IPS DF 4.7 (cell line): ENCODE data around the gene MPV17.
"Not testable (repeated sequence)": the region's sequence is repeated elsewhere in the genome, so short reads cannot be mapped to it uniquely, and the experiment has no call there.

Experiments
- DNase-seq: peaks from one replicate; pipeline ENCODE4 v3.0.0-alpha.2; 2013; ENCODE audit warnings: low spot score; ENCODE audit errors: extremely low read depth

Gene MPV17

GRCh38 chr2:27323596-27324285, 844 bp upstream of the MPV17 start:
- no peak for DNase-seq

DNA sequence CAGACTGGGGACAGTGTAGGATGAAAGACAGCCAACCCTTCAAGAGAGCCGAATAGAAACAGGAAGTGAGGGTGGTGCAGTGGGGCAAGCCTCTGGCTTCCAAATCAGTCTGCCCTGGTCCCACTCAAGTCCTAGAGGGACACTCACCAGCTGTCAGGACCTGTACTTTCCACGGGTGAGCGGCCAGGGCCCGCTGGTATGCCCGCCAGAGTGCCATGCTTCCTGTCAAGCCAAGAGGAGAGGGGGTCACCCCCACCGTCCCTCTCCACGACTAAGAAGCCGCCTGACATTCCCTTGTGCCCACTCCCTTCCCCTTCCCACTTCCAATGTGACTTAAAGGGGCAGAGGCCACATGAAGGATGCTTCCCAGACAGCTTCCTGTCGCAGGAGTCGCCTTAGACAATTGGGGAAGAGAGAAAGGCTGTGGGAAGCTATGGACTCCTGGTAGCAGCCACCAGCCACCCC, 564 bp downstream of the MPV17 start:
- no peak for DNase-seq

DNA sequence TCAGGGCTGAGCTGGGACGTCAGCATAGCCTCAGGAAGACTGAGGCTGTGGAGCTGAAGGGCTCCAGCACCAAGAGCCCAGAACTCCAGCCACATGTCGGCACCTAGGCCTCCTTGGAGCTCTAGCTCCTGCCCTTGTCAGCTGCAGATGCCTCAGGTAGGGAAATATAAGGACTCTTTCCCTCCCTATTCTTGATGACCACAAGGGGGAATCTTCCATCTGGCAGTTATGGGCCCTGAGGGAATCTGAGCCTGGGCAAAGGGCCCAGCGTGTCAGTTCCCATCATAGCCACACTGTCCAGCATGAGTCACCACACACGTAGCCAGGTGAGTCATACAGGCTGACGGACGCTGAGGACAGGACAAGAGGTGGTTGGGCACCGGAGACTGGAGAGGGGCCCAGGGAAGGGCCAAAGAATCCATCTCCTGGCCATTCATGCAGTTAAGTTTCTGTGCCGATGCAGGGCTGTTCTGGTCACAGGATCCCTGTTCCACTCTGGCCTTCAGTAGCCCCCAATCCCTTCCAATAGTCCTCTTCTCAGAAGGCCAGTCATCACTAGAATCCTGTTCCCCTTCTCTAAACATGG, 1.8 kb downstream of the MPV17 start:
- DNase-seq = no peak

GRCh38 chr2:27319839-27320238, 3.1 kb downstream of the MPV17 start:
- DNase-seq = not testable (repeated sequence)

DNA sequence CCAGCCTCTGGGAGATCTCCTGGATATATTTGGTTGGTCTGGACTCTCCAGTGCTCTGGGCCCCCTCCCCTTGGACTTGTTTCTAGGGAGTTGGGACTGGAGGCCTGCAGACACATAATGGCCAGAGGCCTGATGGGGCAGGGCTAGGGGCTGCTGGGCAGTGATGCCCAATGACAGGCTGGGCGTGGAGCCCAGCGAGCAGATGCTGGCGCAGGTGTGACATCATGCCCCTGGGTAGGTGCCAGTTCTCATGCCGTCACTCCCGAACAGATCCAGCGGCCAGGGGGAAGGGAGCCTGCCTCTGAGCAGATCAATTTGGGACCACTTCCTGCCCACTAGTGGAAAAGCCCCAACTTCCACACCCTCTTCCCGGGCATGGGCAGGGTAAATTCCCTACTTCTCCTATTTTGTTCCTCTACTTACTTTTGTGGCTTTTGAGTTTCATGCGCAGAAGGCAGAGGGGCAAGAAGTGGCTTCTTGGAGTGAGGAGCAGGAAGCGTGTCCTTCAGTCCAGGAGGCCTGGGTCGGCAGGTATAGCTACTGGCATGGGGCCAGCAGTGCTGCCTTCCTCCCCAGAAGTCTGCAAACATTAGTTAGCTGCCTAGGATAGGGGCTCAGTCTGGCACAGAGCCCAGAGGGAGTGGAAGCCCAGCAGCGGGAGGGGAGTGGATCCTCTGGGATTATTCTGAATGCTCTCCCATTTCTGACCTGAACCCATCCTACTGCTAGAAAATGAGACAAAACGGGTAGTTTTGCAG, 6.1 kb downstream of the MPV17 start:
- DNase-seq = no peak

GRCh38 chr2:27315122-27315521, 7.8 kb downstream of the MPV17 start:
- DNase-seq = no peak

GRCh38 chr2:27314709-27315108, 8.2 kb downstream of the MPV17 start:
- no peak for DNase-seq

DNA sequence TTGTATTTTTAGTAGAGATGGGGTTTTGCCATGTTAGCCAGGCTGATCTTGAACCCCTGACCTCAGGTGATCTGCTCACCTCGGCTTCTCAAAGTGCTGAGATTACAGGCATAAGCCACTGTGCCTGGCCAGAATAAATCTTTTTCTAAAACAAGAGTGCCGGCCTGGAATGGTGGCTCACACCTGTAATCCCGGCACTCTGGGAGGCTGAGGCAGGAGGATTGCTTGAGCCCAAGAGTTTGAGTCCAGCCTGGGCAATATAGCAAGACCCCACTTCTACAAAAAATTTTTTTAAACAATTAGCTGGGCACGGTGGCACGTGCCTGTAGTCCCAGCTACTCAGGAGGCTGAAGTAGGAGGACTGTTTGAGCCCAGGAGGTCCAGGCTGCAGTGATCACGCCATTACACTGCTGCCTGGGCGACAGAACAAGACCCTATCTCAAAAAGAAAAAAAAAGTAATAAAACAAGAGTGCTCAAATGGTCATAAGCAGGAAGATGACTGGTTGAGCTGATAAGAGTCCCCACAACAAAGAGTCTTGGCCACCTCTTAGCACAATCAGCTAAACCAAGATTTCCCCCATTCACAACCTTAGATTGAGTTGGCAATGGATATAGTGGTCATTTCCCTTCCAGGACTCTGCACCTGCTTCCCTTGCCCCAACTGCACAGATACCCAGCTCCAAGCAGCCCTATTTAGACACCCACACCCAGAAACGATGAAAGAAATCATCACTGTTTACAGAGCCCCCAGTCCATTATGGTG, 8.8 kb downstream of the MPV17 start:
- DNase-seq = no peak

DNA sequence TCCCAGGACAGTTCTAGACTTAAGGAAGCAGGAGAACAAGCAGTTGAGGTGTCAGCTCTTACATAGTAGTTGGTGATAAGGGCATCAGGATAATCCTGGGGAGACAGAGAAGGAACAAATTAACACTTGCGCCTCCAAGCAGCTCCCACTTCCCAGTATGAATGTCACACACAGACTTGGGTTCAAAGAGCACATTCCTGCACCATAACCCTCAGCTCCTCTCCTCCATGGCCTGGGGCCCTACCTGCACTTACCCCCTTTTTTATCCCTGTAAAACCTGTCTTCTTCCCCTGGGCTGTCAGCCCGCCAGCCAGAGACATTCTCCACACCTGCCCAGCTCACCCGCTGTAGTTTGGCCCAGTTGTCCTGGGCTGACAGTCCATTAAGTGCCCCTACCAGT, 10.7 kb downstream of the MPV17 start:
- no peak for DNase-seq

- DNase-seq = no peak
Measured at GRCh38 chr2:27309651-27310050, 13.2 kb downstream of the MPV17 start.

DNA sequence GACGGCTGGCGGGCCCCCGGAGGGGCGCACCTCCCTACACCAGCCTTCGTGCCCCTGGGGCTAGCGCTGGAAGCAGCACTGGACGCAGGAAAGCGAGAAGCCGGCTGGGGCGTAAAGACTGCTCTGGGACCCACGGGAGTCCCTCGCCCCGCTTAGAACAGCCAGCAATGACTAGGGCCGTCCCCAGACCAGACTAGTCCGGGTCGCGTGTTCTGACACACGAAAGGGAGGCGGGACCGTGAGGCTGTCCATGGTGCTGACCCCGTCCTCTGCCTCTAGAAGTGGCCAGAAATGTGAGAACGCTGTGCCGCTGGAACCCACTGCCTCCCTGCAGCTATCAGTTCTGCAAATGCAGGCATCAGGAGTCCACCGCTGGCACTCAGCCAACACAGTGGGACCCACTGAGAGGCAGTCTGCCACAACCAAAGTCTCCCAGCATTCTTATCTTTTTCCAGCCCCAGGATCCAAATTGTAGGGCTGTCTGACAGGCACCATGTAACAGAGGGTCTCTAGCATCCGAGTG, 14.5 kb downstream of the MPV17 start, which contains the start of gene UCN:
UCN (minus strand) TSS at position 87 of the 523 bp plus-strand sequence. CDS start 550 bp downstream, outside the sequence.
- no peak for DNase-seq

GRCh38 chr2:27307545-27308358, 15.1 kb downstream of the MPV17 start:
- DNase-seq = no peak

- DNase-seq = no peak
Measured at GRCh38 chr2:27307287-27307544, 15.7 kb downstream of the MPV17 start.

DNA sequence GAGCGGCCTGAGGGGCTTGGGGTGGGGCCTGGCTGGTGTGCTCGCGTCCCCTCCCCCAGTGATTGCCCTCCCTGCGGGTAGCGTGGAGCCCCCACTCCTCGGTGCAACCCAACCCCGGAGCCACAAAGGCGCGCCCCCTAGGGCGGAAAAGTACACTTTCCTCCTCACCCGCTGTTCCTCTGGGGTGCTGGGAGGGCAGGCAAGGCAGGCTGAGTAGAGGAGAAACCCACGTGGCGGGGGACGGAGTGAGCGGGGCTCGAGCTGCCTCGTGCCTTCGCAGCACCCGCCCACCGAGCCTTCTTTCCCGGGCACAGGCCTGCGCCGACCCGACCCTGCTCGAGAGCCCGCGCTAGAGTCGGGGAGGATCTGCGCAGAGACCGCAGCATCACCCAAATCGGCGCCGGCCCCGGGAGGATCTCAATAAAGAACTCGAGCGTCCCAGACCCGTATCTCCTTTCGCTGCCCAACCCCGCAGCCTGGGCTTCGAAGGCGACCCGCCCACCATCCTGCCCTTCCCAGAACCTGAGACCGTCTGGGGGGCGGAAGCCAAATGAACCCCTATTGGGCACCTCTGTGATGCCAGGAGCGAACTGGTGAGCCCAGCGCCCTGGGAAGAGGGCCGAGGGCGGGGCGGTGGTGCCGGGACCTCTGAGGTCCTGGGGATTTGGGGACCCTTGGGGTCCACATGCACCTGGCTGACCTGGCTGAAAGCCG, 16.2 kb downstream of the MPV17 start:
- no peak for DNase-seq

GRCh38 chr2:27306136-27306535, 16.8 kb downstream of the MPV17 start:
- DNase-seq = no peak

DNA sequence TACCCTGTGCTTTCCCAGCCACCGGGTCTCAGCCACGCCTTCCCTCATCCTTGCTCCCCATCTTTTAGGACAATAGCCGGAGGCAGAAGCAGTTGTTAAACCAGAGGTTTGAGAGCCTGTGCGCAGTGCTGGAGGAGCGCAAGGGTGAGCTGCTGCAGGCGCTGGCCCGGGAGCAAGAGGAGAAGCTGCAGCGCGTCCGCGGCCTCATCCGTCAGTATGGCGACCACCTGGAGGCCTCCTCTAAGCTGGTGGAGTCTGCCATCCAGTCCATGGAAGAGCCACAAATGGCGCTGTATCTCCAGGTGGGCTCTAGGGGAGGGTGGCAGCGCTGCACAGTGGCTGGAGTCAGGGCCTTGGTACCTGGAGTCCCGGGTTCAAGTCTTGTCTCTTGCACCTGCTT, 17.4 kb downstream of the MPV17 start:
- no peak for DNase-seq

DNA sequence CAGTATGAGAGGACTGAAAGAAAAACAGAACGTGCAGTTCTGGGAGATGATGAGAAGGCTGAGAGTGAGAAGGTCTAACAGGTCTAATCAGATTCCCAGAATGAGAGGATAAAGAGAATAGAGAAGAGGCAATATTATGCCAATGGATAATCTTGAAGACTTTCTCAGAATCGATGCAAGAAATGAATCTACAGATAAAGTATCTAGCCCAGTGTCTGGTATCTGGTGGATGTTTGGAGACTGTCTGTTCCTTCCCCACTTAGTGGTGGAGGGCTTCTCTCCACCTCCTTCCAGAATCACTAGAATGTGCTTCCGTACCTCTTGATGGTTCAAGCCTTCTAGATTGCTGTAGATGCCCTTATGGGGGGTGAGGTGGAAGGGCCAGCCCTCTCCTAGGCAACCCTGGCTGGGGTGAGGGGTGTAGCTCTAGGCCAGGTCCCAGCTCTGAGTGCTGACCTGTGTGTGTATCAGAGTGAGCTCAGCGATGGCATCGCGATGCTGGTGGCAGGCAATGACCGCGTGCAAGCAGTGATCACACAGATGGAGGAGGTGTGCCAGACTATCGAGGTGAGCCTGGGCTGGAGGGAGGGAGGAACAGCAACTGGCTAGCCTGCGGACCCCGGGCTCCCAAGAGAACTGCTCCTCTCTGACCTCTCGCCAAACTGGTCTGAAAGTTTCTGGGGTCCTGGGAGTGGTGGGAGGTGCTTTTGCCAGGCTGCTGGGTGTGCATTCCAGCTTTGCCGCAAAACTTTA, 18.2 kb downstream of the MPV17 start:
- no peak for DNase-seq

DNA sequence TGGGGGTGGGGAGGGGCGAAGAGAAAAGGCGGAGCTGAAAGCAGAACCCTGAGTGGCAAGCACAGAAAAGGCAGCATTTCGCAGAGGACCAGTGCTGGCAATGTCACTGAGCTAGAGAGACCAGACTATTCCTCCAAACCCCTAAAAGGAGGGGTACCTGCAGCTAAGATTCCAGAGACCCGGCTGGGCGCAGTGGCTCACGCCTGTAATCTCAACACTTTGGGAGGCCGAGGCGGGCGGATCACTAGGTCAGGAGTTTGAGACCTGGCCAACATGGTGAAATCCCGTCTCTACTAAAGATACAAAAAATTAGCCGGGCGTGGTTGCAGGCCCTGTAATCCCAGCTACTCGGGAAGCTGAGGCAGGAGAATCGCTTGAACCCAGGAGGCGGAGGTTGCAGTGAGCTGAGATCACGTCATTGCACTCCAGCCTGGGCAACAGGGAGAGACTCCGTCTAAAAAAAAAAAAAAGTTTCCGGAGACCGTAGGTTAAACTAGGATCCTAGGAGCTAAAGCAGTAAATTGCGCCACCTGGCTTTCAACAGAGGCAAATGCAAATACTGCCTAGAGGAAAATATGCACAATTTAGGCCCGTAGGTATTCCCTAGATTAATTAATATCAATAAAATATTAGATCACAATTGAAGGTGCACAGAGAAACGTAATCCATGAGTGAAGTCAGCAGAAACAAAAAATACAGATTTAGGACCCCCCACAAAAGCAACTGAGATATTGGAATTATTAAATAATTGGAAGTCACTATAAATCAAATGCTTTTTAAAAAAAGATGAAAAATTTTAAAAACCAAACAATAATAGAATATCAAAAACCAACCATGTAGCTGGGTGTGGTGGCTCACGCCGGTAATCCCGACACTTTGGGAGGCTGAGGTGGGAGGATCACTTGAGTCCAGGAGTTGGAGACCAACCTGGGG, 19.5 kb downstream of the MPV17 start:
- DNase-seq = no peak
